HG03097 (cell line): ENCODE results near the gene NEDD4L.
"Not testable (repeated sequence)": the region's sequence is repeated elsewhere in the genome, so short reads cannot be mapped to it uniquely, and the experiment has no call there.

Experiments
- ATAC-seq: cut with Tn5 transposase; IDR thresholded peaks from one replicate; pipeline ENCODE4 v1.9.1; 2021; ENCODE audit not compliant: unreplicated experiment, low FRiP score

Gene NEDD4L

GRCh38 chr18:58254873-58255511 is 211.0 kb downstream of the NEDD4L start:
- no peak for ATAC-seq

- ATAC-seq: no peak
Measured at GRCh38 chr18:58255701-58256311, 211.8 kb downstream of the NEDD4L start.

- no peak for ATAC-seq
Measured at GRCh38 chr18:58256316-58257080, 212.5 kb downstream of the NEDD4L start.

- ATAC-seq: no peak
Measured at GRCh38 chr18:58257461-58257860, 213.4 kb downstream of the NEDD4L start.

- ATAC-seq: no peak
Measured at GRCh38 chr18:58258692-58259342, 214.8 kb downstream of the NEDD4L start.

GRCh38 chr18:58263055-58263957 is 219.3 kb downstream of the NEDD4L start:
- no peak for ATAC-seq

GRCh38 chr18:58264075-58264474 is 220.0 kb downstream of the NEDD4L start:
- ATAC-seq: no peak

- no peak for ATAC-seq
Measured at GRCh38 chr18:58264840-58265239, 220.8 kb downstream of the NEDD4L start.

- not testable (repeated sequence) for ATAC-seq
Measured at GRCh38 chr18:58265489-58265888, 221.5 kb downstream of the NEDD4L start.

- no peak for ATAC-seq
Measured at GRCh38 chr18:58266291-58266690, 222.3 kb downstream of the NEDD4L start.

- ATAC-seq: no peak
Measured at GRCh38 chr18:58267493-58267892, 223.5 kb downstream of the NEDD4L start.

- ATAC-seq: no peak
Measured at GRCh38 chr18:58268849-58269248, 224.8 kb downstream of the NEDD4L start.

GRCh38 chr18:58269931-58270330 is 225.9 kb downstream of the NEDD4L start:
- no peak for ATAC-seq

GRCh38 chr18:58270396-58270795 is 226.4 kb downstream of the NEDD4L start:
- no peak for ATAC-seq

- ATAC-seq: no peak
Measured at GRCh38 chr18:58271770-58272169, 227.7 kb downstream of the NEDD4L start.

GRCh38 chr18:58272209-58272608 is 228.2 kb downstream of the NEDD4L start:
- ATAC-seq: no peak

GRCh38 chr18:58272779-58273435 is 228.9 kb downstream of the NEDD4L start:
- ATAC-seq: no peak

- ATAC-seq: no peak
Measured at GRCh38 chr18:58275176-58275575, 231.2 kb downstream of the NEDD4L start.

- no peak for ATAC-seq
Measured at GRCh38 chr18:58276789-58277739, 233.0 kb downstream of the NEDD4L start.
